Measurements from ENCODE around the gene TAS2R7. TPM values are rescaled to one million over a fixed set of nuclear protein-coding genes. Genes with fewer than 3 reads are reported as not detected.

Gene TAS2R7
- total RNA-seq, 1 donor from 2014 or later, result not detected

DNA sequence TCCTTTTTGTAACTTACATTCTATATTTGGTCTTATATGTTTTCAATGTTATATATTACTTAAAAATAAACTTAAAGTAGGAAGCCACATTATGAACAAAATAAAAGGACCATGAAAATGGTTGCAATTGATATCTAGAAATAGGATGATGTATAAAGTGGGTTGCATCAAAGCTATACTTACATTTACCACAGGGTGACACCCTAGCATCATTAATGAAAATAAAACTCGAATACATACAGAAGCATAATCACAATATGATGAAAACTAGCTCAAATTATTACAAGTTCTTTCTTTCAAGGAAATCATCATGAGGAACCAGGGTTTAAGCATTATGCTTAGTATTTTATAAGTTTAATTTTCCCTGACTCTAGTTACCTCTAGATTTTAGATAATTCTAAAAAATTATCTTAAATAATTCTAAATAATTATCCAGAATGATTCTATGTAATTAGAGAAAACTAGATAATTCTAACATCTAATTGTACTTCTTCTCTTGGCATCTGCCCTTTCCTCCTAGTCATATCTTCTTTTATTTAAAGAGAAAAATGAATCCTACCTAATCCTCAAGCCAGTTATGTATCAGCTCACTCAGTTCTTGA is 31.2 kb downstream of the TAS2R7 start:
- no peak for DNase-seq (ENCODE audit: low read depth)
- H3K36me3 ChIP-seq (ENCODE audit: control insufficient read depth, insufficient read depth, low read length), result no peaks in the 10 kb centered on the region
- H3K27me3 ChIP-seq (ENCODE audit: control insufficient read depth, insufficient read depth, low read length), result peaks cover 5% of the 10 kb centered on the region
- peak; percentile 32 for TF ChIP-seq CTCF (IDR thresholded peaks at IDR 0.05; ENCODE audit: insufficient read depth, low read length, poor library complexity, severe bottlenecking)
- H3K4me3 ChIP-seq (ENCODE audit: low read depth, low read length), result no peak overlapping the region

GRCh38 chr12:10759657-10760056 is 42.8 kb downstream of the TAS2R7 start:
- H3K4me3 ChIP-seq (ENCODE audit: low read depth, low read length), result no peak overlapping the region
- H3K36me3 ChIP-seq (ENCODE audit: control insufficient read depth, insufficient read depth, low read length), result no peaks in the 10 kb centered on the region
- H3K27me3 ChIP-seq (ENCODE audit: control insufficient read depth, insufficient read depth, low read length), result no peaks in the 10 kb centered on the region
- DNase-seq (ENCODE audit: low read depth), result no peak
- TF ChIP-seq CTCF (IDR thresholded peaks at IDR 0.05; ENCODE audit: insufficient read depth, low read length, poor library complexity, severe bottlenecking), result no peak

- Histone ChIP-seq H3K4me3 (ENCODE audit: low read depth, low read length) (no peak overlapping the region), H3K36me3 (ENCODE audit: control insufficient read depth, insufficient read depth, low read length) (no peaks in the 10 kb centered on the region), H3K27me3 (ENCODE audit: control insufficient read depth, insufficient read depth, low read length) (no peaks in the 10 kb centered on the region)
- no peak for DNase-seq (ENCODE audit: low read depth)
- TF ChIP-seq CTCF (IDR thresholded peaks at IDR 0.05; ENCODE audit: insufficient read depth, low read length, poor library complexity, severe bottlenecking), result no peak
These were observed 46.2 kb downstream of the TAS2R7 start for GRCh38 chr12:10756194-10756593.

DNA sequence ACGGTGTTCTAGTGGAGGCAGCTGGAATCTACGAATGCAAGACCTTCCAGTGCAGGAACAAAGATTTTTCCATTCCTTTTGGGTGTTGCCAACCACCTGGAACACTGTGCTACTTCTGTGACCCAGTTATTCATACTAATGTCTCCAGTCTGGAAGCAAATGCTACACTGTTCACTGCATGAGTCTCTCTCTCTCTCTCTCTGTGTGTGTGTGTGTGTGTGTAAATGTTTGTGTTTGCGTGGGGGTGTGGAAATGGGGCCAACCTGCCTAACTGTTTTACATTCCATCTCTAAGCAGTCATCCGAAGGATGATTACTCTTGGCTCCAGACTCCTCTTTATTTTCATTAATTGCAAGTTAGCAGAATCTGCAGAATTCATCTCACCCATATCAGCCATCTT is 49.4 kb downstream of the TAS2R7 start:
- peak; percentile 55 for DNase-seq (ENCODE audit: low read depth)
- Histone ChIP-seq H3K27me3 (ENCODE audit: control insufficient read depth, insufficient read depth, low read length) (no peaks in the 10 kb centered on the region), H3K36me3 (ENCODE audit: control insufficient read depth, insufficient read depth, low read length) (no peaks in the 10 kb centered on the region), H3K4me3 (ENCODE audit: low read depth, low read length) (no peak overlapping the region)
- TF ChIP-seq CTCF (IDR thresholded peaks at IDR 0.05; ENCODE audit: insufficient read depth, low read length, poor library complexity, severe bottlenecking), result no peak

Other genes with a start within 250 kb of the TAS2R7 start
- 21.7 and 31.1 TPM in 2 replicates for gene MAGOHB, start 189.0 kb downstream of the TAS2R7 start, total RNA-seq
- gene STYK1, start 128.6 kb downstream of the TAS2R7 start, total RNA-seq, result 1.1 and 1.5 TPM in 2 replicates
- gene YBX3, start 79.3 kb downstream of the TAS2R7 start, total RNA-seq, result 307 and 312 TPM in 2 replicates
- 0.08 TPM in 1 of 2 replicates, not detected in the other for gene TAS2R8, start 4.7 kb upstream of the TAS2R7 start, total RNA-seq
- gene TAS2R9, start 7.5 kb upstream of the TAS2R7 start, total RNA-seq, result not detected in 2 replicates
- 0.34 and 0.46 TPM in 2 replicates for gene TAS2R10, start 23.7 kb upstream of the TAS2R7 start, total RNA-seq
- gene PRR4, start 46.8 kb upstream of the TAS2R7 start, total RNA-seq, result 0.38 and 0.55 TPM in 2 replicates
- gene PRH1, start 81.6 kb upstream of the TAS2R7 start, total RNA-seq, result 6.2 and 8.7 TPM in 2 replicates
- 0.21 and 0.89 TPM in 2 replicates for gene TAS2R13, start 106.9 kb upstream of the TAS2R7 start, total RNA-seq
- gene PRH2, start 126.6 kb upstream of the TAS2R7 start, total RNA-seq, result not detected in 2 replicates
- 2.5 and 3.1 TPM in 2 replicates for gene TAS2R14, start 136.6 kb upstream of the TAS2R7 start, total RNA-seq
- 0.41 and 0.96 TPM in 2 replicates for gene TAS2R50, start 184.3 kb upstream of the TAS2R7 start, total RNA-seq
- gene TAS2R20, start 195.7 kb upstream of the TAS2R7 start, total RNA-seq, result 0.41 and 1.0 TPM in 2 replicates
- gene TAS2R19, start 220.0 kb upstream of the TAS2R7 start, total RNA-seq, result 1.6 TPM in 1 of 2 replicates, not detected in the other
- 0.84 and 2.6 TPM in 2 replicates for gene TAS2R31, start 228.8 kb upstream of the TAS2R7 start, total RNA-seq